DMS 273 treated with DMSO at 0.1 percent for 48 hours (cell line): ENCODE results near the gene SRP54.
"Not testable (repeated sequence)": the region's sequence is repeated elsewhere in the genome, so short reads cannot be mapped to it uniquely, and the experiment has no call there.

ENCODE experiments used
- DNase-seq: peaks from one replicate; lab custom pipeline; 2025; lab: John Stamatoyannopoulos, UW

The SRP54 gene

DNA sequence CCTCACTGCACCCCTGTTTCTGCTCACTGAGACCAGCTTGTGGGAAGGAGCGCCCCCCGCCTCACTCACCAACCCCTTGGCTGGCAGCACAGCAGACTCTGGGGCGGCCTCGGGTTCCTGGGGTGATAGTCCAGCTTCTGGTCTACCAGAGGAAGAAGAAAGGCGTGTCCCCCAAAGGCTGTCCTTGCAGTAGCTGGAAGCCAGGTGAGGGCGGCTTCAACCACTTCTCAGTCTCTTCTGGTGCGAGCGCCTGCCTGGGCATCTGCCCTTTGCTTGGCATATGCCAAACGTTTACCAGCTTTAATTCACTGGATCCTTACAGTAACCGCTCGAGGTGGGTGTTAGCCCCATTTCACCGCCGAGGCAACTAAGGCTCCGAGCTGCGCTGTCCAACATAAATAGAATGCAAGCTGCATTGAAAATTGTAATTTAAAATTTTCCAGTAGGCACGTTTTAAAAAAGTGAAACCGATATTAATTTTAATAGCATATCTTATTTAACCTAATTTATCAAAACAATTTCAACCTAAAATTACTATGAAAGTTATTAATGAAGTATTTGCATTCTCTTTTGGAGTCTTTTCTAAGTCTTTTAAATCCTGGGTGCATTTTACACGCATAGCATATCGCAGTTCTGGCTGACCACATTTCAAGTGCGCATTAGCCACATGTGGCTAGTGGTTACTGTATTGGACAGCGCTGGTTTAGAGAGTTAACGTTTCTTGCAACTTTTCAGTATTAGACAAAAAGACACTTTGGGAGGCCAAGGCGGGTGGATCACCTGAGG lies 64.2 kb downstream of the SRP54 start:
- DNase-seq, result no peak

DNA sequence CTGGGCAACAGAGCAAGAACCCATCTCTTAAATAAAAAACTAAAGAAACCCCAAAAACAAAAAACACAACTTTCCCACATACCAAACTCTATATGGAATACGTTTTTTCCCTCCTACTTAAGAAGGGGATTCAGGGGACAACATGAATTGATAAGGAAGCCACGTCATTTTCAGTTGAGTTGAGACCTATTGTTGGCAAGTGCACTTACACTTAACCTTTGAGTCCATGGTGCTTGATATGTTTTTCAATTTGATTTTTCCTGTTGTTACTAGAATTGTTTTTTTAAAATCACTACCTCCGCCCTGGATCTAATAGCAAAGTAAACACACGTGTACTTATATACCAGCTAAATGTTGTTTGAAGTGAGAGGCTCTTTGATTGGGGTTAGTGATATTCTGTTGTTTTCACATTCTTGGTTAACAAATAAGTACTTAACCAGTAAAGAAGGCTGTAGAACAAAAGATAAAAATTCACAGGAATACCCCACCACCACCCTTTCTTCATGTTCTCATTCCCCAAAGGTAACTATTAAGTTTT lies 65.3 kb downstream of the SRP54 start:
- no peak for DNase-seq

DNA sequence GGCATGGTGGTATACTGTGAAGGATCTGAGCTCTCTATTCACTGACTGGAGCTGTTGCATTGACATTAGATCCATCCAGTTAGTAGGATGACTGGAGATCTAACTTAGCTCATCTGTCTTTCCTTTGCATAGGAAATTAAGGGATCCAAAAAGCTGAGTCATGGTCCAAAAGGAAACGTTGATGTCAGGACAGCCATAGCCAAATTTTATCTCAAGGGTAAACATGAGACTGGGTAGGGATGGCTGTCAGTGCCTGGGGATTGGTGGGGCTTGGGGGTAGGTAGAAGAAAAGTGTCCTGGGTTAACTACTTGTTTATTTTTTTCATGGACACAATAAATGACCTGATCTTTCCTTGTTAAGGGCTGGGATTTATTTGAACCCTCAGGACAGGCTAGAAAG lies 67.9 kb downstream of the SRP54 start:
- no peak for DNase-seq

DNA sequence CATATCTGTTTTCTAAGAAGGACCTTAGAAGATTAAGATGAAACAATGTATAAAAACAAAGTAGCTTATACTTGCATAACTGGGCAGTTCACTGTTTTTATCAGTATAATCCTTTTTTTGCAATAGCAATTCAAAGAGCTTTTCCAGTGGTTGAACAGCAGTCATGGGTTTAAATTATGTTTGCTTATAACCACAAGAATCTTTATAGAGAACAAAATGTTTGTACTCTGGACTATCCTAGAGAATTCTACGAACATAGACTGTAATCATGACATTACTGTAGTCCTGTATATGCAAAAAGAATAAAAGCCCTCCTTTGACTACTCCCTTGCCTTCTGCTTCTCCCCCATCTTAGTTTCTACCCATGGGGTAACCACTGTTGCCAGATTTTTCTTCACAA lies 69.0 kb downstream of the SRP54 start:
- DNase-seq, result no peak

DNA sequence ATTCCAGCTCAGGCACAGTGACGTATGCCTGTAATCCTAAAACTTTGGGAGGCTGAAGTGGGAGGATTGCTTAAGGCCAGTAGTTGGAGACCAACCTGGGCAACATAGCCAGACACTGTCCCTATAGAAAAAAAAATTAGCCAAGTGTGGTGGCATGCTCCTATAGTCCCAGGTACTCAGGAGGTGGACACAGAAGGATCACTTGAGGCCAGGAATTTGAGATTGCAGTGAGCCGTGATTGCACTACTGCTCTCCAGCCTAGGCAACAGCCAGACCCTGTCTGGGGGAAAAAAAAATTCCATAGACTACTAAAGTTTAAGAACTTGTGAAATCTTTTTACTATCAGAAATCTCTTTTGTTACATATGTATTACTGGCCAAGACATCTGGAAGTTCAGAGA lies 69.8 kb downstream of the SRP54 start:
- DNase-seq, result no peak

DNA sequence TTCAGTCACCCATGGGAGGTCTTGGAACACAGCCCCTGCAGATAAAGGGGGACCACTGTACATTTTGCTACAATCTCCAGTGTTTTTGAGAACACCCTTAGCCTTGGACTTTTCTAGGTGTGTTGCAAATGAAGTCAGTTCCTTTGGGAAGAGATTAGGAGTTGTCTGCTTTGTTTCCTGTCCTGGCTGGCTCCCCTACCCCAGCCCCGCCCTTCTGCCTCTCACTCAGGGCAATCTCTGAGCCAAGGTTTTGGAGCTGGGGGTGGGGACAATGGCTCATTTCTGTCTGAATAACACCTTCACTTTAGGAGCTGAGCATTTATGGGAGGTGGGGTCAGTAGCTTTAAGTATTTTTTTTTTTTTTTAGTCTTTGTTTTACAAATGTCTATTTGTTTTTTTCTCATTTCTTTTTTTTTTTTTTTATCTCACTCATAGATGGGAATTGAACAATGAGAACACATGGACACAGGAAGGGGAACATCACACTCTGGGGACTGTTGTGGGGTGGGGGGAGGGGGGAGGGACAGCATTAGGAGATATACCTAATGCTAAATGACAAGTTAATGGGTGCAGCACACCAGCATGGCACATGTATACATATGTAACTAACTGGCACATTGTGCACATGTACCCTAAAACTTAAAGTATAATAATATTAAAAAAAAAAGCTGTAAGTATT lies 78.5 kb downstream of the SRP54 start:
- not testable (repeated sequence) for DNase-seq

DNA sequence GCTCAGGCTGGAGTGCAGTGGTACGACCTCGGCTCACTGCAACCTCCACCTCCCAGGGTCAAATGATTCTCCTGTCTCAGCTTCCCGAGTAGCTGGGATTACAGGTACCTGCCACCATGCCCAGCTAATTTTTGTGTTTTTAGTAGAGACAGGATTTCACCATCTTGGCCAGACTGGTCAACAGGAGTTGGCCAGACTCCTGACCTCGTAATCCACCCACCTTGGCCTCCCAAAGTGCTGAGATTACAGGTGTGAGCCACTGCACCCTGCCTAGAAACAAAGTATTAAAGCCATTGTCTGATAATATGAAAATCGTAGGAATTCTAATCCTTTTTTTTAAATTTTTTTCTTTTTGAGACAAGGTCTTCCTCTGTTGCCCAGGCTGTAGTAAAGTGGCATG lies 82.9 kb downstream of the SRP54 start:
- DNase-seq, result not testable (repeated sequence)

DNA sequence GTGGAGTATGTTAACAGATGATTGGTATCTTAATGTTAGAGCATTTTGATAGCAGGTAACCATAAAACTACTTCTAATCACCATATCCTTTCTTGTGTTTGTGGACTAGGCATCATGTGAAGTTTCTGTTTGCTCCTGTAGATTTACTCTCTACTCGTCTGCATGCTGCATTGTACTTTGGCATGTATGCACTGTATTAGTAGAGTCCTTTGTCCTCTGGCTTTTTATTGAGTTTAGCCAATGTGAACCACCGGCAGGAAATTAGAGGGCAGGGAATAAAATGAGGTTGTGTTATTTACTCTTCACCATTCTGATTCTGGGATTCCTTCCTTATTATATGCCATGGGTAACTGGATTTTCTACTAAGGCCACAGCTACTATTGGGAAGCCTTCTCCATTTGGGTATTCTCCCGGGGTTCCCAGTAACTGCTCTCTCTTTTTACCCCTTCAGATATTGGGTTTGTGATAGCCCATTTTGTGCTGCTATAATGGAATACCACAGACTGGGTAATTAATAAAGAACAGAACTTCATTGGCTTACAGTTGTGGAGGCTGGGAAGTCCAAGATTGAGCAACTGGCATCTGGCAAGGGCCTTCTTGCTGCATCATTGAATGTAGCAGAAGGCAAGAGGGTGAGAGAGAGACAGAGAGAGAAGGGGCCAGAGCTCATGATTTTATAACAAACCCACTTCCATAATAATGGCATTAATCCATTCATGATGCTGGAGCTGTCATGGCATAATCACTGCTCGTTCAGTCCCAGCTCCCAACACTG lies 85.6 kb downstream of the SRP54 start:
- DNase-seq, result no peak

DNA sequence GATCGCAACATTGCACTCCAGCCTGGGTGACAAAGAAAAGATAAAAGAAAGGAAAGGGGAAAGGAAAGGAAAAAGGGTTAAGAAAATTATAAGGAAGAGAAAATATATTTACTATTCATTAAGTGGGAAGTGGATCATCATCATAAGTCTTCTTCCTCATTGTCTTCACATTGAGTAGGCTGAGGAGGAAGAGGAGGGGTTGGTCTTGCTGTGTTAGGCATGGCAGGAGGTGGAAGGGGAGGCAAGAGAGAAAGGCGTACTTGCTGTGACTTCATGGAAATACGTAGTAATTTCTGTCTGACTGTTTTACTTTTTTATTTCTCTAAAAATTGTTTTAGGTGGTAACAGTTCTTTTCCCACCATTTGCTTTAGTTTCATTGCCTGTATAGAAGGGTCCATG lies 89.4 kb downstream of the SRP54 start:
- no peak for DNase-seq

DNA sequence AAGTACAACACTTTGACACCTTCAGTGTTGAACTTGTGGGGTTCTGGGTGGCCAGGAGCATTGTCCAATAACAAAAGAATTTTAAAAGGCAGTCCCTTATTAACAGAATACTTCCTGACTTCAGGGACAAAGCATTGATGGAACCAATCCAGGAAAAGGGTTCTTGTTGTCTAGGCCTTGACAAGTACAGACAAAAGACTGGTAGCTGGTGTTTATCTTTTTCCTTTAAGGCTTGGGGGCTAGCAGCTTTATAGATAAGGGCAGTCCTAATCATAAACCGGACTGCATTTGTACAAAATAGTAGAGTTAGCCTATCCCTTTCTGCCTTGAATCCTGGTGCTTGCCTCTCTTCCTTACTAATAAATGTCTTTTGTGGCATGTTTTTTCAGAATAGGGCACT lies 90.7 kb downstream of the SRP54 start:
- DNase-seq, result no peak

DNA sequence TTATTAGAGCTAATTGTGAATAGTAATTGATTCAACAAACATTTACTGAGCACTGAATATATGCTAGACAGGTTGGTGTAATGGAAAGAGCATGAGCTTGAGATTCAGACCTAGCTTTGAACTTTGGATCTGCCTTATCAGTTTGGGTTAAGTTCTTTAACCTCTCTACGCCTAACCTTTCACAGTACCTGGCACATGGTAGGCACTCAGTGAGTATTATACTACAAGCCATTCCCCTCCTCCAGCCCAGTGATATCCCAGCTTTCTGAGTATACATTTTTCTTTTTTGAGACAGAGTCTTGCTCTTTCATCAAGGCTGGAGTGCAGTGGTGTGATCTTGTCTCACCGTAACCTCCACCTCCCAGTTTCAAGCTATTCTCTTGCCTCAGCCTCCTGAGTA lies 95.3 kb downstream of the SRP54 start:
- no peak for DNase-seq
